ENCODE results near the gene TMEM126A. TPM values are rescaled to one million over a fixed set of nuclear protein-coding genes. Genes with fewer than 3 reads are reported as not detected.

TMEM126A gene
- total RNA-seq = 12.7 and 18.5 TPM in 2 replicates

DNA sequence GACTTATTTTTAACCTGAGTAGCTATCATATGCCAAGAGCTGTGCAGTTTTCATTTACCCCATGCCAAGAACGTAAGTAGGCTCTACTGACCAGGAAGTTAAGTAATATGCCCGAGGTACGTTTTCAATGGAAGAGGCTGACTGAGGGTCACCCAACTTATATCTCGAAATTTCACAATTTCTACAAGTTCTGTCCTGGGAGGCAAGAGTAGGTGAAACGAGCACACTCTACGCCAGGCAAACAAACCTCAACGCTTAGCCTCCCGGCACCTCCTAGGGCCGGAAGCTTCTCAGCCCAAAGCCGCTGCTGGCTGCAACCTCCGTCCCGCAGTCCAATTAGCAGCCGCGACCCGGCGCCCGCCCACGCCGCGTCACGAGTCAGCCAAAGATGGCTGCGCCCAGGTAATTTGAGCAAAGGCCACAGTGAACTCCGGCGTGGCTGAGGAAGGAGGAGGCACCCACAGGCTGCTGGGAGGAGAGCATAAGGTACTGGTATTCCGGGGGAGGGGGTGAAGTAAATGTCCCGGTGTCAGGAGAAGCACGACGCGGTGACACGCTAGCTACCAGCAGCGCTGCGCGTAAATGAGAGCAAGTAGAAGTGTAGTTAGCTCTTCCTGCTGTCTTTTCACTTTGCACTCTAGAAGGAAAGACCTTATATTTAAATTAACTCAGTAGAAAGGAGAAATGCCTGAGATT, at the start of gene TMEM126A:
Gene TMEM126A (plus strand): TSS at position 364 of the 696 bp plus-strand sequence. CDS start 2,289 bp downstream, outside the sequence.

GRCh38 chr11:85627332-85627997, 20.3 kb upstream of the TMEM126A start, which contains the start of gene DLG2:
Gene DLG2 (minus strand): TSS chr11:85627344.

GRCh38 chr11:85627998-85628770, 19.6 kb upstream of the TMEM126A start, which contains the start of gene TMEM126B:
Gene TMEM126B (plus strand): TSS chr11:85628593. CDS start chr11:85628608, 15 bp downstream.

GRCh38 chr11:85664615-85665481, 17.1 kb downstream of the TMEM126A start, which contains the start of gene CREBZF:
Gene CREBZF (minus strand): TSS chr11:85665129. CDS start chr11:85664875, 254 bp downstream.

DNA sequence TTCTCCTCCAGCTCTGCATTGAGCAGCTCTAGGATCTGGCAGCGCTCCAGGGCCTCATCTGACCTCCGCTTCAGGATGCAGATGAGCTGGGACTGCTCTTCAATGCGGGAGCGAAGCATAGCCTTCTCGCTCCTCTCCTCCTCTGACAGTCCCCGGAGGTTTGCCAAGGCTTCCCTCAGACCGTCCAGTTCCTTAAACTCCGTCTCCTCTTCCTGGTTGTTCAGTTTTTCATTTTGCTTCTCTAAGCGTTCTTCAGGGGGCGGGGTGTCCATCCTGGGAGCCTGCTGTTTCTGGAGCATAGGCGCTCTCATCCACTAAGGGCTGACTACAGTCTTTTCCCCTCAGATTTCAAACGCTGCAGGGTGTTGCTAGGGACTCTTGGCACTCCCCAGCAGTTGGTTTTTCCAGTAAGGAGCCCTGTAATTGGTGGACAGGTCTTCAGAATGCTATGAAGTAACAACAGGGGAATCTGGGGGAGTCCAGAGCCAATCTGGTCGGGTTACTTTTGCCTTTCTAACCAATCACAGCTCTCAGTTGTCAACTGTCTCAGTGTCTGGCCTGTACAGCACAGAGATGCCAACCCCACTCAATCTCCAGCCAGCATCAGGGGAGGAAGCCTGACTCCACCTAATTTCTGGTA, 38.2 kb downstream of the TMEM126A start, which contains the start of gene CCDC89:
Gene CCDC89 (minus strand): TSS at position 376 of the 640 bp plus-strand sequence. CDS start 65 bp downstream, at position 311.

Other genes starting within 250 kb of the TMEM126A start
- gene DLG2, start 20.6 kb upstream of the TMEM126A start, total RNA-seq = 0.93 and 0.94 TPM in 2 replicates
- 38.9 and 41.2 TPM in 2 replicates for gene TMEM126B, start 19.4 kb upstream of the TMEM126A start, total RNA-seq
- 18.2 and 20.2 TPM in 2 replicates for gene CREBZF, start 17.2 kb downstream of the TMEM126A start, total RNA-seq
- gene CCDC89, start 38.2 kb downstream of the TMEM126A start, total RNA-seq = 2.7 and 7.1 TPM in 2 replicates
- gene SYTL2, start 163.2 kb downstream of the TMEM126A start, total RNA-seq = 5.2 and 8.2 TPM in 2 replicates
- gene CCDC83, start 207.4 kb downstream of the TMEM126A start, total RNA-seq = 0.34 TPM in 1 of 2 replicates, not detected in the other